Inflammatory macrophage treated with lipopolysaccharide for 1 hour (primary cell): ENCODE data around the gene PKLR.
"Not testable (repeated sequence)": the region's sequence is repeated elsewhere in the genome, so short reads cannot be mapped to it uniquely, and the experiment has no call there.

Experiments
- DNase-seq, 2 donors: peaks; one replicate each; pipeline ENCODE4 v3.0.0-alpha.2; 2020 to 2022

PKLR gene

GRCh38 chr1:155316922-155317321 lies 15.7 kb upstream of the PKLR start:
- no peak for DNase-seq

- no peak for DNase-seq
These were observed 12.0 kb upstream of the PKLR start for GRCh38 chr1:155313261-155313660.

- no peak for DNase-seq
These were observed 8.3 kb upstream of the PKLR start for GRCh38 chr1:155309423-155310021.

GRCh38 chr1:155308493-155309422 lies 7.5 kb upstream of the PKLR start, which contains the start of gene FDPS:
FDPS (plus strand) TSS chr1:155308866; CDS start chr1:155309790, 924 bp downstream.
- peak; percentile 98 to 99 for DNase-seq

GRCh38 chr1:155307247-155307740 lies 6.1 kb upstream of the PKLR start:
- peak; percentile 27 to 39 for DNase-seq

GRCh38 chr1:155305881-155306391 lies 4.7 kb upstream of the PKLR start:
- no peak for DNase-seq

GRCh38 chr1:155304558-155305063 lies 3.4 kb upstream of the PKLR start:
- DNase-seq: no peak

GRCh38 chr1:155300553-155301329 lies 497 bp downstream of the PKLR start:
- DNase-seq: no peak

- DNase-seq: no peak
These were observed 1.2 kb downstream of the PKLR start for GRCh38 chr1:155300024-155300423.

- DNase-seq: no peak
These were observed 3.9 kb downstream of the PKLR start for GRCh38 chr1:155297384-155297783.

GRCh38 chr1:155296661-155297060 lies 4.6 kb downstream of the PKLR start:
- no peak for DNase-seq

GRCh38 chr1:155295942-155296267 lies 5.3 kb downstream of the PKLR start:
- no peak for DNase-seq

- no peak for DNase-seq
These were observed 5.9 kb downstream of the PKLR start for GRCh38 chr1:155295183-155295941.

GRCh38 chr1:155294520-155295182 lies 6.6 kb downstream of the PKLR start:
- no peak for DNase-seq

GRCh38 chr1:155293086-155293749 lies 8.0 kb downstream of the PKLR start:
- DNase-seq: no peak

- DNase-seq: not testable (repeated sequence)
These were observed 10.2 kb downstream of the PKLR start for GRCh38 chr1:155291006-155291405.

- DNase-seq: no peak
These were observed 13.2 kb downstream of the PKLR start for GRCh38 chr1:155287987-155288543.

GRCh38 chr1:155286544-155286943 lies 14.7 kb downstream of the PKLR start:
- no peak for DNase-seq

- no peak for DNase-seq
These were observed 15.6 kb downstream of the PKLR start for GRCh38 chr1:155285631-155286044.

GRCh38 chr1:155285063-155285462 lies 16.2 kb downstream of the PKLR start:
- DNase-seq: no peak

- no peak for DNase-seq
These were observed 16.8 kb downstream of the PKLR start for GRCh38 chr1:155284476-155284875.
